A549 (cell line): Measurements from ENCODE around the gene AKAP11. TPM values are rescaled to one million over a fixed set of nuclear protein-coding genes. Genes with fewer than 3 reads are reported as not detected.

ENCODE experiments used
- ATAC-seq, 2 experiments: fragments of 200-7000 bp in 1 of 2; fragments of >200 bp in 1 of 2; cut with Nextera tagmentation in 1 of 2; cut with Tn5 transposase in 1 of 2; 3 replicates each; pipeline versions ENCODE4 v1.8.0 to v1.9.1; 2018 to 2020; ENCODE audit warnings: mild to moderate bottlenecking in 1 of 2, moderate library complexity in 1 of 2
- CTCF ChIA-PET: fragments of 300-600 bp; sonication (Branson Sonifier 250); formaldehyde crosslinking; extraction: SDS; loops from one replicate; lab custom pipeline; 2021; ENCODE audit warnings: antibody characterized with exemption, inconsistent platforms; lab: Yijun Ruan, JAX
- POLR2A ChIA-PET: fragments of 350-600 bp; formaldehyde crosslinking; extraction: SDS; loops from one replicate; lab custom pipeline; 2021; ENCODE audit warnings: antibody characterized with exemption, inconsistent platforms; lab: Yijun Ruan, JAX
- DNase-seq, 2 experiments: peaks; one replicate each; pipeline versions ENCODE4 v3.0.0 to v3.0.0-alpha.2; 2011 to 2016; ENCODE audit warnings: low read depth in 1 of 2, low spot score in 1 of 2
- FAIRE-seq: peaks from 2 replicates; lab custom pipeline; 2011; peaks lifted over from hg19 to GRCh38; lab: Jason Lieb, UNC
- H3K27ac ChIP-seq, 2 experiments: fragments of >200 bp; sonication (Bioruptor Twin); formaldehyde crosslinking; 3 replicates each; pipeline ENCODE4 v1.5.1; 2016 to 2017
- H3K4me1 ChIP-seq: fragments of >200 bp; sonication (Bioruptor Twin); formaldehyde crosslinking; 3 replicates; pipeline ENCODE4 v1.6.1; 2016
- H3K4me2 ChIP-seq: fragments of >200 bp; sonication (Bioruptor Twin); formaldehyde crosslinking; 3 replicates; pipeline ENCODE4 v1.6.1; 2016
- H3K4me3 ChIP-seq: fragments of >200 bp; sonication (Bioruptor Twin); formaldehyde crosslinking; 3 replicates; pipeline ENCODE4 v1.5.1; 2016
- H3K9me3 ChIP-seq: fragments of >200 bp; sonication (Bioruptor Twin); formaldehyde crosslinking; 3 replicates; pipeline ENCODE4 v1.6.1; 2016
- BHLHE40 ChIP-seq: IDR thresholded peaks from 2 replicates; pipeline ENCODE4 v1.6.1; 2012; ENCODE audit warnings: low read depth, low read length, inconsistent platforms
- CBX8 ChIP-seq: fragments of 200-600 bp; sonication (generic); IDR thresholded peaks from 2 replicates; pipeline ENCODE4 v1.6.1; 2016
- E2F6 ChIP-seq: IDR thresholded peaks from 2 replicates; pipeline ENCODE4 v1.6.1; 2012; ENCODE audit warnings: low read depth, borderline replicate concordance
- EHMT2 ChIP-seq: fragments of 200-600 bp; sonication (generic); IDR thresholded peaks from 2 replicates; pipeline ENCODE4 v1.6.1; 2016; ENCODE audit warnings: antibody characterized with exemption, low read depth, mild to moderate bottlenecking, moderate library complexity
- FOXS1 ChIP-seq: fragments of 250-450 bp; sonication (Bioruptor Pico); IDR thresholded peaks from 2 replicates; pipeline ENCODE4 v1.5.0; 2020; ENCODE audit warnings: mild to moderate bottlenecking, moderate library complexity
- GATA3 ChIP-seq: IDR thresholded peaks from 2 replicates; pipeline ENCODE4 v1.6.1; 2012; ENCODE audit warnings: borderline replicate concordance
- HES2 ChIP-seq: fragments of >200 bp; sonication (Bioruptor Twin); formaldehyde crosslinking; IDR thresholded peaks from 2 replicates; pipeline ENCODE4 v1.6.1; 2016
- HEYL ChIP-seq: fragments of 250-450 bp; sonication (Bioruptor Pico); IDR thresholded peaks from 2 replicates; pipeline ENCODE4 v1.8.0; 2021; ENCODE audit warnings: mild to moderate bottlenecking, moderate library complexity
- HMGXB4 ChIP-seq: fragments of 250-450 bp; sonication (Bioruptor Pico); IDR thresholded peaks from 2 replicates; pipeline ENCODE4 v1.5.0; 2021; ENCODE audit warnings: mild to moderate bottlenecking, moderate library complexity, borderline replicate concordance
- JUN ChIP-seq, 2 experiments: fragments of >200 bp; sonication (Bioruptor Twin); formaldehyde crosslinking; IDR thresholded peaks; 2 replicates in 1 of 2; 3 replicates in 1 of 2; pipeline ENCODE4 v1.6.1; 2016 to 2017
- JUNB ChIP-seq: fragments of >200 bp; sonication (Bioruptor Twin); formaldehyde crosslinking; IDR thresholded peaks from 2 replicates; pipeline ENCODE4 v1.6.1; 2016
- MYC ChIP-seq: IDR thresholded peaks from 2 replicates; pipeline ENCODE4 v1.6.1; 2012; ENCODE audit warnings: mild to moderate bottlenecking, inconsistent platforms, low read length, improper control_type of control experiment, borderline replicate concordance
- NPAS2 ChIP-seq: fragments of 250-450 bp; sonication (Bioruptor Pico); IDR thresholded peaks from 2 replicates; pipeline ENCODE4 v1.8.0; 2022; ENCODE audit warnings: mild to moderate bottlenecking, moderate library complexity, borderline replicate concordance
- NR3C1 ChIP-seq: fragments of >200 bp; sonication (Bioruptor Twin); formaldehyde crosslinking; IDR thresholded peaks from 3 replicates; pipeline ENCODE4 v1.6.1; 2017
- PBX3 ChIP-seq: IDR thresholded peaks from 2 replicates; pipeline ENCODE4 v1.6.1; 2012
- PHF8 ChIP-seq: fragments of 200-600 bp; sonication (generic); IDR thresholded peaks from 2 replicates; pipeline ENCODE4 v1.6.1; 2016; ENCODE audit warnings: low read depth, mild to moderate bottlenecking, antibody characterized with exemption, moderate library complexity, borderline replicate concordance
- POLR2A ChIP-seq: IDR thresholded peaks from 2 replicates; pipeline ENCODE4 v1.6.1; 2012; ENCODE audit warnings: mild to moderate bottlenecking, low read length
- RAD21 ChIP-seq, 2 experiments: fragments of >200 bp in 1 of 2; sonication (Bioruptor Twin) in 1 of 2; formaldehyde crosslinking in 1 of 2; IDR thresholded peaks in 1 of 2; conservative IDR thresholded peaks in 1 of 2; 2 replicates in 1 of 2; 3 replicates in 1 of 2; pipeline ENCODE4 v1.6.1; 2012 to 2018; ENCODE audit warnings: inconsistent platforms in 1 of 2
- RARB ChIP-seq: fragments of 250-450 bp; sonication (Bioruptor Pico); IDR thresholded peaks from 2 replicates; pipeline ENCODE4 v1.8.0; 2021; ENCODE audit warnings: mild to moderate bottlenecking, moderate library complexity
- RCOR1 ChIP-seq: fragments of 150-350 bp; IDR thresholded peaks from 2 replicates; pipeline ENCODE4 v1.6.1; 2014; ENCODE audit warnings: antibody characterized with exemption, low read length, low read depth
- REST ChIP-seq: fragments of 200-600 bp; sonication (generic); IDR thresholded peaks from 2 replicates; pipeline ENCODE4 v1.6.1; 2016; ENCODE audit warnings: antibody characterized with exemption, mild to moderate bottlenecking, moderate library complexity
- RFX5 ChIP-seq: fragments of 450-650 bp; IDR thresholded peaks from 2 replicates; pipeline ENCODE4 v1.7.1; 2014; ENCODE audit warnings: antibody characterized with exemption, mild to moderate bottlenecking, moderate library complexity
- RNF2 ChIP-seq: fragments of 200-600 bp; sonication (generic); IDR thresholded peaks from 2 replicates; pipeline ENCODE4 v1.6.1; 2016; ENCODE audit warnings: low read depth, mild to moderate bottlenecking, antibody characterized with exemption, moderate library complexity, borderline replicate concordance
- SMC3 ChIP-seq: fragments of >200 bp; sonication (Bioruptor Twin); formaldehyde crosslinking; IDR thresholded peaks from 3 replicates; pipeline ENCODE4 v1.6.1; 2018; ENCODE audit warnings: inconsistent platforms
- TFCP2L1 ChIP-seq: fragments of 250-450 bp; sonication (Bioruptor Pico); IDR thresholded peaks from 2 replicates; pipeline ENCODE4 v1.5.0; 2021; ENCODE audit warnings: mild to moderate bottlenecking
- TP53 ChIP-seq: fragments of 250-450 bp; sonication (Bioruptor Pico); IDR thresholded peaks from 2 replicates; pipeline ENCODE4 v1.5.0; 2021; ENCODE audit warnings: mild to moderate bottlenecking, moderate library complexity
- ZNF302 ChIP-seq: fragments of 250-450 bp; sonication (Bioruptor Pico); IDR thresholded peaks from 2 replicates; pipeline ENCODE4 v1.9.0; 2021; ENCODE audit warnings: inconsistent platforms, mild to moderate bottlenecking, moderate library complexity
- ZSCAN20 ChIP-seq: fragments of 250-450 bp; sonication (Bioruptor Pico); IDR thresholded peaks from 2 replicates; pipeline ENCODE4 v1.8.0; 2022; ENCODE audit warnings: mild to moderate bottlenecking, moderate library complexity
- WGBS: methylation state at CpG from one replicate; pipeline ENCODE4 v1.1.6; 2017; ENCODE audit errors: missing lambda C conversion rate; 5-methylcytosine and 5-hydroxymethylcytosine counted together
- polyA plus RNA-seq, 4 experiments: library from polyadenylated mRNA; depleted of rRNA in 3 of 4; stranded (reverse); fragments of >200 nt; fragmentation: RNase III in 1 of 4; extraction: RNeasy Plus Mini Kit Qiagen cat#74134 plus additional on column Dnase treatment in 1 of 4; gene quantifications; 2 replicates in 3 of 4; 3 replicates in 1 of 4; pipeline ENCODE4 v1.2.3, GENCODE V29; 2011 to 2017

Gene AKAP11
- polyA plus RNA-seq, 2 of the 4 experiments (the other 2 are of a cell fraction) = 7.2 to 21.3 TPM

- TF ChIP-seq ZSCAN20 (CRISPR knock-in tag) = no peak
- no peak for TF ChIP-seq TFCP2L1 (CRISPR knock-in tag)
- TF ChIP-seq GATA3 = peak; percentile 68
- TF ChIP-seq JUN (IDR thresholded peaks at IDR 0.05) = peak in 1 of 2 experiments; percentile 12; a peak in 1 of 5 replicates
- TF ChIP-seq HES2 = no peak
- peak; percentile 93 for TF ChIP-seq MYC
- no peak for TF ChIP-seq SMC3
- TF ChIP-seq NR3C1 = no peak
- TF ChIP-seq RAD21 (conservative IDR thresholded peaks at IDR 0.05 in 1 of 2, IDR thresholded peaks at IDR 0.05 in 1 of 2) = no peak
- no peak for TF ChIP-seq NPAS2
- TF ChIP-seq ZNF302 (CRISPR knock-in tag) = no peak
- TF ChIP-seq CBX8 = no peak
- no peak for TF ChIP-seq BHLHE40
- TF ChIP-seq PBX3 = no peak
- no peak for TF ChIP-seq HEYL (CRISPR knock-in tag)
- TF ChIP-seq EHMT2 = no peak
- TF ChIP-seq RFX5 = no peak
- no peak for TF ChIP-seq RCOR1
- no peak for TF ChIP-seq FOXS1 (CRISPR knock-in tag)
- peak; percentile 97 for TF ChIP-seq REST
- TF ChIP-seq HMGXB4 (CRISPR knock-in tag) = no peak
These were observed 426 bp upstream of the AKAP11 start (continued) for GRCh38 chr13:42271337-42272114.

- peak overlapping the region; percentile 86 for H3K4me3 ChIP-seq
- ATAC-seq (no peak), FAIRE-seq (no peak)
These were observed 838 bp downstream of the AKAP11 start for GRCh38 chr13:42272804-42273175.

More at GRCh38 chr13:42272804-42273175, 838 bp downstream of the AKAP11 start:
- Histone ChIP-seq H3K4me2 (peak overlapping the region; percentile 81), H3K27ac (peak overlapping the region; percentile 87 to 99), H3K4me1 (peaks cover 12% of the 10 kb centered on the region; the same call in 2 of the 3 replicates), H3K9me3 (no peaks in the 10 kb centered on the region)
- WGBS = 18% methylated on average over 4 of the region's 4 CpGs
- TF ChIP-seq TP53 (CRISPR knock-in tag) (no peak), HMGXB4 (CRISPR knock-in tag) (no peak), E2F6 (no peak), JUNB (no peak), PHF8 (no peak), RNF2 (no peak), POLR2A (no peak), RFX5 (no peak), GATA3 (no peak), RARB (CRISPR knock-in tag) (no peak)
- DNase-seq = no peak
- ChIA-PET POLR2A (interaction anchor here (1.6 kb wide), 1 partner anchor 1606 kb away, joined by 4 read pairs; no protein-coding TSS in a partner anchor), CTCF (interaction anchor here (1.4 kb wide), 1 partner anchor 605 kb away, joined by 3 read pairs; no protein-coding TSS in a partner anchor)
